ENCODE data around the gene VWC2L. TPM values are rescaled to one million over a fixed set of nuclear protein-coding genes. Genes with fewer than 3 reads are reported as not detected.

Gene VWC2L
- total RNA-seq, 2 experiments from 2014 or later = not detected

DNA sequence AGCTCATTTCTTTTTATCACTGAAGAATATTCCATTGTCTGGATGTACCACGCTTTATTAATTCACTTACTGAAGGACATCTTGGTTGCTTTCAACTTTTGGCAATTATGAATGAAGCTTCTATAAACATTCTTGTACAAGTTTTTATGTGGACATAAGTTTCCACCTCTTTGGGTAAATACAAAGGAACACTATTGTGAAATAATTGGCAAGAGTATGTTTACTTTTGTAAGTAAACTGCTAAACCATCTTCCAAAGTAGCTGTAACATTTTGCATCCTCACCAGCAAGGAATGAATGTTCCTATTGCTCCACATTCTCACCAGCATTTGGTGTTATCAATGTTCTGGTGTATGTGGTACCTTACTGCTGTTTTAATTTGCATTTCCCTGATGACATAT, 15.8 kb upstream of the VWC2L start:
- CTCF ChIA-PET = no interaction called here
- Mint-ChIP-seq H3K9me3 (no peaks in the 10 kb centered on the region), H3K27ac (no peak overlapping the region), H3K4me3 (no peak overlapping the region), H3K36me3 (ENCODE audit: low read depth) (no peaks in the 10 kb centered on the region), H3K4me1 (ENCODE audit: low read depth) (no peaks in the 10 kb centered on the region), H3K27me3 (ENCODE audit: low read depth) (no peaks in the 10 kb centered on the region)
- DNase-seq = no peak
- intact Hi-C loops (cut with micrococcal nuclease) = no loop called here

GRCh38 chr2:214401580-214401979, 9.3 kb upstream of the VWC2L start:
- no peak for DNase-seq
- Mint-ChIP-seq H3K27ac (no peak overlapping the region), H3K4me1 (ENCODE audit: low read depth) (no peaks in the 10 kb centered on the region), H3K4me3 (no peak overlapping the region), H3K36me3 (ENCODE audit: low read depth) (no peaks in the 10 kb centered on the region), H3K27me3 (ENCODE audit: low read depth) (no peaks in the 10 kb centered on the region), H3K9me3 (no peaks in the 10 kb centered on the region)
- CTCF ChIA-PET = no interaction called here
- intact Hi-C loops (cut with micrococcal nuclease) = no loop called here

- H3K4me1 Mint-ChIP-seq (ENCODE audit: low read depth) = no peaks in the 10 kb centered on the region
- DNase-seq = no peak
- intact Hi-C loops (cut with micrococcal nuclease) = no loop called here
- H3K27me3 Mint-ChIP-seq (ENCODE audit: low read depth) = peaks cover 5% of the 10 kb centered on the region
- H3K4me3 Mint-ChIP-seq = no peak overlapping the region
- H3K9me3 Mint-ChIP-seq = peaks cover 5% of the 10 kb centered on the region
- no peaks in the 10 kb centered on the region for H3K36me3 Mint-ChIP-seq (ENCODE audit: low read depth)
- CTCF ChIA-PET = no interaction called here
- H3K27ac Mint-ChIP-seq = no peak overlapping the region
These were observed 602 bp upstream of the VWC2L start for GRCh38 chr2:214410128-214410775.

DNA sequence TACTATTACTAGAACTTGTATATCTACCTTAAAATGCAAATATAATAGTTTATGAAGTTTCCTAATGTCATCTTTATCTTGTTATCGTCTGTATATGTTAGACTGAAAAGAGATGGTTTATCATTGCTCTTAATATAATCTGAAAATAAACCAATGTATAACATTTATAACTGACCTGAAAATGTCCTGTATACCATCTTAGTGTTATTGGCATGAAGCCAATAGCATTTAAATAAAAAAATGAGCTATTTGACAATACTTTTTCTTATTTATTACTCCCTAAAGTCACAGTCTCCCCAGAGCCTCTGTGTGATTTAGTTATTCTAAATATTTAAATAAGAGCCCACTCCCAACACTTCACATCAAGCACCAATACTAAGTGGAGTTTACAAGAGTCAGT, 1.8 kb downstream of the VWC2L start:
- Mint-ChIP-seq H3K27ac (no peak overlapping the region), H3K4me1 (ENCODE audit: low read depth) (no peaks in the 10 kb centered on the region), H3K4me3 (no peak overlapping the region), H3K36me3 (ENCODE audit: low read depth) (no peaks in the 10 kb centered on the region), H3K9me3 (peaks cover 5% of the 10 kb centered on the region), H3K27me3 (ENCODE audit: low read depth) (peaks cover 5% of the 10 kb centered on the region)
- CTCF ChIA-PET = no interaction called here
- no peak for DNase-seq
- intact Hi-C loops (cut with micrococcal nuclease) = no loop called here

- DNase-seq = no peak
- Mint-ChIP-seq H3K27ac (no peak overlapping the region), H3K9me3 (no peaks in the 10 kb centered on the region)
These were observed 25.6 kb downstream of the VWC2L start for GRCh38 chr2:214436470-214436869.

DNA sequence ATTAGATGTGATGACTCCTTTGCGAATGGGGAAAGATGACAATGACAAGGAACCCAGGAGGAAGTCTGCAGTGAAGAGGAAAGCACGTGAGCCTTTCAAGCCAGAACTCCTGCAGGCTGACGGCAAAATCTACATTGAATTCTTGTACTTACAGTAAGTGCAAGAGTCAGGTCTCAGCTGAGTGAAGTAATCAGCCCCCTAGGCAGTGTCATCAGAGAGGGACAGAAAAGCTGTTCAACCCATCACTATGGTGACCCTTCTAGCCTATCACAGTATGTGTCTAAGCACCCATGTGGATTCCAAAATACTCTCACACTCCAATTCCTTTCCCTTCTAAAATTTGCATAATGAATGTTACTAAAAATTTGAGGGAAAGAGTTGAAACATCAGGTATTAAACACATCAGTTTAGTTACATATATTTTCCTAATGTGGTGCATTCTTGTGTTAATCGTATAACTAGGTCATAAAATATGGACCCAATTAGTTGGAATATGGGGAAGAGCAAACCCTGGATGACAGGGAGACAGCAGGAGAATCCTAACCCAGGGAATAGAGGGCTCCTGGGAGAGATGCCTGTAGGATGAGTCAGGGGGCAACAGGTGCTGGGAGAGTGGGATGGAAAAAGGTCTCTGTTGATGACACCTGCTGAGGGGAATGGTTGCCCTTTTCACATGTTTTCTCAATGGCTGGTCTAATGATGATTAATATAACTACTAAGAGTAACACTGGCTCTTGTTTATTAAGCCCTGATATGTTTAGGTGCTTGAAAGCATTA, 39.5 kb downstream of the VWC2L start:
- Mint-ChIP-seq H3K4me3 (no peak overlapping the region), H3K27me3 (ENCODE audit: low read depth) (no peaks in the 10 kb centered on the region), H3K9me3 (peaks cover 2% of the 10 kb centered on the region), H3K36me3 (ENCODE audit: low read depth) (no peaks in the 10 kb centered on the region), H3K4me1 (ENCODE audit: low read depth) (no peaks in the 10 kb centered on the region), H3K27ac (no peak overlapping the region)
- DNase-seq = no peak
- CTCF ChIA-PET = no interaction called here
- intact Hi-C loops (cut with micrococcal nuclease) = no loop called here

More at GRCh38 chr2:214436470-214436869, 25.6 kb downstream of the VWC2L start:
- Mint-ChIP-seq H3K4me1 (ENCODE audit: low read depth) (no peaks in the 10 kb centered on the region), H3K4me3 (no peak overlapping the region), H3K36me3 (ENCODE audit: low read depth) (no peaks in the 10 kb centered on the region), H3K27me3 (ENCODE audit: low read depth) (no peaks in the 10 kb centered on the region)
- intact Hi-C loops (cut with micrococcal nuclease) = no loop called here
- CTCF ChIA-PET = no interaction called here

DNA sequence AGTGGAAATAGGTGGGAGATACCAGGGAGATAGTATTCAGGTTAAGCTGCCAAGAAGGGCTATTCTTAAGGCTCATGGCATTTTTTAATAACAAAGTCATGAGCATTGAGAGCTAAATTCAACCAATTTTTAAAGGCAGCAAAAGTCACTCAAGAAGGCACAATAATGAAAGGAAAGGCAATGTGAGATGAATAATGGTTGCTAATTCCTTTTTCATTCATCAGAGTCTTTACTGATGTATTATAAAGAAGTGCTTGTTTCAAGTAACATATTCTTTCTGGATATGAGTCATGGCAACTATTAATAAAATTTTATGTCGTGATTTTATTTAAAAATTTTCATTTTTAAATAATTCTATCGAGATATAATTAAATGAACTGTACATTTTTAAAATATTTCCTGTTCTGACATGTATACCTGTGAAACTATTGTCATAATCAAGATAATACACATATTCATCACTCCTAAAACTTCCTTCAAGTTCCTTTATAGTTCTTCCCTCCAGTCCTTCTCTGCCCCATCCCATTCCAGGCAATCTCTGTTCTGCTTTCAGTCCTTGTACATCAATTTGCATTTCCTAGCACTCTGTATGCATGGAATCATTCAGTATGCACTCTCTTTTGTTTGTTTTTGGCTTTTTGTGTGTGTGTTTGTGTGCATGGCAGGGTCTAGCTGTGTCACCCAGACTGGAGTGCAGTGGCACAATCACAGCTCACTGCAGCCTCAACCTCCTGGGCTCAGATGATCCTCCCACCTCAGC, 40.8 kb downstream of the VWC2L start:
- Mint-ChIP-seq H3K4me1 (ENCODE audit: low read depth) (no peaks in the 10 kb centered on the region), H3K27ac (no peak overlapping the region), H3K4me3 (no peak overlapping the region), H3K9me3 (peaks cover 2% of the 10 kb centered on the region), H3K36me3 (ENCODE audit: low read depth) (no peaks in the 10 kb centered on the region), H3K27me3 (ENCODE audit: low read depth) (no peaks in the 10 kb centered on the region)
- intact Hi-C loops (cut with micrococcal nuclease) = no loop called here
- no peak for DNase-seq
- CTCF ChIA-PET = no interaction called here

GRCh38 chr2:214465363-214466146, 54.7 kb downstream of the VWC2L start:
- Mint-ChIP-seq H3K27ac (no peak overlapping the region), H3K27me3 (ENCODE audit: low read depth) (no peaks in the 10 kb centered on the region), H3K4me1 (ENCODE audit: low read depth) (no peaks in the 10 kb centered on the region), H3K36me3 (ENCODE audit: low read depth) (no peaks in the 10 kb centered on the region), H3K9me3 (no peaks in the 10 kb centered on the region), H3K4me3 (no peak overlapping the region)
- DNase-seq = no peak
- CTCF ChIA-PET = no interaction called here
- intact Hi-C loops (cut with micrococcal nuclease) = no loop called here

- intact Hi-C loops (cut with micrococcal nuclease) = no loop called here
- DNase-seq = no peak
- H3K9me3 Mint-ChIP-seq = no peaks in the 10 kb centered on the region
- CTCF ChIA-PET = no interaction called here
- no peaks in the 10 kb centered on the region for H3K27me3 Mint-ChIP-seq (ENCODE audit: low read depth)
- no peak overlapping the region for H3K27ac Mint-ChIP-seq
- H3K36me3 Mint-ChIP-seq (ENCODE audit: low read depth) = no peaks in the 10 kb centered on the region
- no peaks in the 10 kb centered on the region for H3K4me1 Mint-ChIP-seq (ENCODE audit: low read depth)
- no peak overlapping the region for H3K4me3 Mint-ChIP-seq
These were observed 58.9 kb downstream of the VWC2L start for GRCh38 chr2:214469728-214470127.

DNA sequence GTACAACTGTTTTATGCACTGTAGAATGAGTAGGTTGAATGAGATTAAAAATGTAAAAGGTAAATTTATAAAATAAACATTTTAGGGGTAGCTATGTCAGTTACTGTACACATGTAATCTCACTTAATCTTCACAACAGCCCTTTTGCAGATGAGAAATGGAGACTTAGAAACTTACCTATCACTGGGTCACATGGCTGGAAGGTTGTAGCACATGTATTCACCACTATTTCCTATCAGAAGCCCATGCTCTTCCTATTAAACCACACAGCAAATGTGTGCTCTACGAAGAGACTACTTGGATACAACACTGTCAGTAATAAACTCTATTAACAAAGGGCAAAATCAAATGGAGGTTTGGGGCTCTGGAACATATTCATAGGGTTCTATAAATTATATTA, 60.5 kb downstream of the VWC2L start:
- Mint-ChIP-seq H3K36me3 (ENCODE audit: low read depth) (no peaks in the 10 kb centered on the region), H3K9me3 (no peaks in the 10 kb centered on the region), H3K4me1 (ENCODE audit: low read depth) (no peaks in the 10 kb centered on the region), H3K27me3 (ENCODE audit: low read depth) (no peaks in the 10 kb centered on the region), H3K4me3 (no peak overlapping the region), H3K27ac (no peak overlapping the region)
- intact Hi-C loops (cut with micrococcal nuclease) = no loop called here
- CTCF ChIA-PET = no interaction called here
- no peak for DNase-seq

- H3K27ac Mint-ChIP-seq = no peak overlapping the region
- no peaks in the 10 kb centered on the region for H3K27me3 Mint-ChIP-seq (ENCODE audit: low read depth)
- no peak overlapping the region for H3K4me3 Mint-ChIP-seq
- intact Hi-C loops (cut with micrococcal nuclease) = no loop called here
- H3K9me3 Mint-ChIP-seq = no peaks in the 10 kb centered on the region
- CTCF ChIA-PET = no interaction called here
- no peak for DNase-seq
- H3K36me3 Mint-ChIP-seq (ENCODE audit: low read depth) = no peaks in the 10 kb centered on the region
- H3K4me1 Mint-ChIP-seq (ENCODE audit: low read depth) = no peaks in the 10 kb centered on the region
These were observed 61.1 kb downstream of the VWC2L start for GRCh38 chr2:214471990-214472389.

GRCh38 chr2:214477305-214477704, 66.5 kb downstream of the VWC2L start:
- Mint-ChIP-seq H3K27me3 (ENCODE audit: low read depth) (no peaks in the 10 kb centered on the region), H3K4me1 (ENCODE audit: low read depth) (no peaks in the 10 kb centered on the region), H3K4me3 (no peak overlapping the region), H3K27ac (no peak overlapping the region), H3K36me3 (ENCODE audit: low read depth) (no peaks in the 10 kb centered on the region), H3K9me3 (no peaks in the 10 kb centered on the region)
- no peak for DNase-seq
- intact Hi-C loops (cut with micrococcal nuclease) = no loop called here
- CTCF ChIA-PET = no interaction called here
